ENCODE measurements around the gene JAKMIP1.
"Not testable (repeated sequence)": the region's sequence is repeated elsewhere in the genome, so short reads cannot be mapped to it uniquely, and the experiment has no call there.

JAKMIP1 gene

GRCh38 chr4:6020613-6021012 lies 179.7 kb downstream of the JAKMIP1 start:
- no peak for DNase-seq

DNA sequence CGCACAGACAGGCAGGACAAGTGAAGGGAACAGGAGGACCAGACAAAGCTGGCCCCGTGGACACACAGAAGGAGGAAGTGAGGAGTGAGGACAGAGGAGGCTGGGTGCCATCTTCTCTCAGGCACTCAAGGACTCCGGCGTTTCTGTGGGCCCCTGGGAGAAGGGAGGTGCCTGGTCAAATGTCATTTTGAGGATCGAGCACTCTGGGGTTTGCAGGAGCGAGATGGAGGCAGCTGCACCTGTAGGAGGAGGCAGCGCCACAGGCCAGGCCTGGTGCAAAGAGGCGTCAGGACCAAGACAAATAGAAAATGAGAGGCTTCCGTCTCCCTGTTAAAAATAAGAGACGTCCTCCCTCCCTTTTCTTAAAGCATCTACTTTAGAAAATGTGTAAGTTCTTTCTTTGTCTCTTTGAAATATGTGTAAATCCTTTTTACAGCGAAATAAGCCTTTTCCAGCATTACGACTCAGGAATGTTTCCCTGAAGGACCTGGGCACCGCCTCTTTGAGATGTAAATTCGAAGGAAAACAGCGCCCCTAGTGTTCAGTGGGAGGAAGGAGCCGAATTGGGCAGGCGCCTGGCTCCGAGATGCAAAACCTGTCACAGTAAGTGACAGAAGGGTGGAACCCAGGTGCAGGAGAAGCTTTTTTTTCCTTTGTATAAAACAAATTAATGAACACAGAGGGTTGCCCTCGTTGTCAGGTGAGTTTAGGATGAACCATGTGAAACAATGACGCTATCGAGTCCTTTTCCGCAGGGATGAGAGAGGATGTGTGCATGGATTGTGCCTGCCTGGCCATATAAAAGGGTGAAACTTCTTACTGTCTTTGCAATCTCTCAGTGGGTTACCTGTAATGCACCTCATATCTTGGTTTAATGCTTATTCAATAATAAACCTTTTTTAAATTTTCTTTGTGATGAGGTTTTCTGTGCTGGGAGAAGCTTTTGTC lies 180.8 kb downstream of the JAKMIP1 start:
- peak in 28 of 51 donors; percentile 2 to 68 (median 25) for DNase-seq

DNA sequence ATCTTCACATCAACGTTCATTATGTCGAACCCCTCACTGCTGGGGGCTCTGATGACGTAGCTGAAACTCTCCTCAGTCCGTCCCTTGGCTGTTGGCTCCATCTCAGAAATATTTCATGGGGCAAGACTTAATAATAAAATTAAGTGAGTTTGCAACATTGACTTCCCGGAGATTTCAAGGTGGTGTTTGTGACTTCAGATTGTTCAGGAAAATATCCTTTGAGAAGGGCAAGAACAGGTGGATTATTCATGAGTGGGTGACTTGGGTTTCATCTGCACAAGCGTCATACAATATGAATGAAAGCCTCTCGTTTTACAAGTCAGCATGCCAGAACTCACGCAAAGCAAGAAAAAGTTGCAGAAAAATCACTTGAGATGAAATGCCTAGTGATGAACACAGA lies 182.0 kb downstream of the JAKMIP1 start, which contains the start of gene C4orf50:
TSS of gene C4orf50 (minus strand) at position 101 of the 400 bp plus-strand sequence.
- no peak for DNase-seq

- peak in 2 of 51 donors; percentile 49 to 55 for DNase-seq
These were observed 182.5 kb downstream of the JAKMIP1 start for GRCh38 chr4:6017800-6018199.

- no peak for DNase-seq
These were observed 183.3 kb downstream of the JAKMIP1 start for GRCh38 chr4:6017030-6017429.

GRCh38 chr4:6013564-6013963 lies 186.8 kb downstream of the JAKMIP1 start:
- DNase-seq: no peak

GRCh38 chr4:6012200-6012599 lies 188.1 kb downstream of the JAKMIP1 start:
- DNase-seq: no peak

- DNase-seq: peak in 20 of 51 donors; percentile 13 to 47 (median 24)
These were observed 188.7 kb downstream of the JAKMIP1 start for GRCh38 chr4:6011686-6012085.

- no peak for DNase-seq
These were observed 189.1 kb downstream of the JAKMIP1 start for GRCh38 chr4:6011271-6011671.

DNA sequence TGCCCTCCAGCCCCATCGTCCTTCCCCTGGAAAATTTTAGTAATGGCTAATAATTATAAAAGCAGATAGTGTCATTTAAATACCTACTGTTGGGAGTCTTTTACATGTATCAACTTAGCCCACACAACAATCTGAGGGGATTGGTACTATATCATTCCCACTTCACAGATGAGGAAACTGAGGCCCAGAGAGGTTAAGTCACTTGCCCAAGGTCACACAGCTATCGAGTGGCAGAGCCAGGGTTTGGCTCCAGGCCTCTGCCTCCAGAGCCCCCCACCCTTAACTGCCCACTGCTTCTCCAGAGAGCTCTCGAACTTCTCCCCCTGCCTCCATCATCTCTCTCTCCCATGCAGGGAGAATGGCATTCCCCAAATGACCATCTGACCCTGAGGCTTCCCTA lies 189.6 kb downstream of the JAKMIP1 start:
- no peak for DNase-seq

- no peak for DNase-seq
These were observed 190.9 kb downstream of the JAKMIP1 start for GRCh38 chr4:6009452-6009851.

DNA sequence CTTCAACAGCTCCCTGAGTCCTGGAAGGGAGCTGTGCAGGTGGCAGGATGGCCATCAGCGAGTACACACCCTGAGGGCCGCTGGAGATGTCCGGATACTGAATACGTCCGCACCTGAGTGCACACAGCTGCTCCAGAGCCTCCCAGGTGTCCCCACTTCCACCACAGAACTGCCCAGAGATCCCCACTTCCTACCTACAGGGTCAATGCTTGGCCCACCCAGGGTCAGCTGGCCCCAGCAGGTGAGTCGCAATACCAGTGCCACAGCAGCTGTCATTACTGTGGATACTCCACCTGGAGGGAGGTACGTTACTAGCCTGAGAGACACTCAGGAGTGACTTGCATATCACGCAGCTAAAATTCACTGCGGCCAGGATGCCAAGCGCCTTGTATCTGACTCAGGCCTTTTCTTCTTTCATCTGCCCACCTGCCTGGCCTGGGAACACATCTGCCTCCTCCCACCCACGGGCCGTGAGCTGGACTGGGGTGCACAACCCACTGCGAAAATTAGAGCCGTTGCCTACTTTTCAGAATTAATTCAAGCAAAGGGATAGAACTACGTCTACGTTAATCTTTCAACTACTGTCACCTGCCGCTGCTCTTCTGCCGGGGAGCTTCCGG lies 191.5 kb downstream of the JAKMIP1 start:
- peak in 1 of 51 donors; percentile 27 for DNase-seq

- no peak for DNase-seq
These were observed 192.2 kb downstream of the JAKMIP1 start for GRCh38 chr4:6008092-6008551.

GRCh38 chr4:6005175-6005574 lies 195.2 kb downstream of the JAKMIP1 start:
- no peak for DNase-seq

DNA sequence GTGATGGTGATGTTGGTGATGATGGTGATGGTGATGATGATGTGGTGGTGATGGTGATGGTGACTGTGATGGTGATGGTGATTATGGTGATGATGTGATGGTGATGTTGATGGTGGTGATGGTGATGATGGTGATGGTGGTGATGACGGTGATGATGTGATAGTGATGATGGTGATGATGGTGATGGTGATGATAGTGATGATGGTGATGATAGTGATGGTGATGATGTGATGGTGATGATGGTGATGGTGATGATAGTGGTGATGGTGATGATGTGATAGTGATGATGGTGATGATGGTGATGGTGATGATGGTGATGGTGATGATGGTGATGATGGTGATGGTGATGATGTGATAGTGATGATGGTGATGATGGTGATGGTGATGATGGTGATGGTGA lies 196.9 kb downstream of the JAKMIP1 start:
- not testable (repeated sequence) for DNase-seq

DNA sequence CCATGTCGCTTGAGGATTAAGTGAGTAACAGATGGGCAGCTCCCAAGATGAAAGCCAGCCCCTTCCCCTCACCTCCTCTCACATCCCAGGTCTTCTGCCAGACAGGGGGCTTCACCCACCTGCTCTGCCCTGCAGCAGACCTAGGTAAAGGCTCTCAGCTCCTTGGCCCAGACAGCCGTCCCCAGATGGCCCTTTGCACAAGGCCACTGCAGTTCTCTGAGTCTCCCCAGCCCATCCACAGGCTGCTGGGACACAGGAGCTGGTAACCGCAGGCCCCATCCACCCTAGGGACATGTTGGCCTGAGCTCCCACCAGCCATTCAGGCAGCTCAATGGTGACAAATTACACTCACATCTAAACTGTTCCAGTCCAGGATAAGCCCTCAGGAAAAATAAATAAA lies 197.4 kb downstream of the JAKMIP1 start:
- DNase-seq: no peak

GRCh38 chr4:6002492-6002833 lies 197.9 kb downstream of the JAKMIP1 start:
- no peak for DNase-seq

- no peak for DNase-seq
These were observed 198.5 kb downstream of the JAKMIP1 start for GRCh38 chr4:6001680-6002491.

- DNase-seq: no peak
These were observed 200.5 kb downstream of the JAKMIP1 start for GRCh38 chr4:5999830-6000365.

DNA sequence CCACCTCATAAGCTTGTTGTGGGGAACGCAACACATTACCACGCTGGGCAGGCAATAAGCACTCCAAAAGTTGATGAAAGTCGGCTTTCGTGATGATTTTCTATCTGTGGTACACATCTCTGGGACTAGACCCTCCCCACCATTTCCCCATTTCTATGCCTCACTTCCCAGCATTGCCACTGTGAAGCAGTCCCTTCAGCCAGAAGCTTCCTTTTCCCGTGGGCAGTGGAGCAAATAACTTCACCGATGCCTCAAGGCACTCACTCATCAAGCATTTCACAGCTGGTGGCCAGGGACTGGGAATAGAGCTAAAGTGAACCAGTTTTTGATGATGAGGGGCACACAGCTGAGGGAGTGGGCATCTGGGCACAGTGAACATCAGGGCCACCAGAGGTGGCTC lies 201.0 kb downstream of the JAKMIP1 start:
- no peak for DNase-seq

GRCh38 chr4:5998333-5998936 lies 201.9 kb downstream of the JAKMIP1 start:
- DNase-seq: peak in 41 of 51 donors; percentile 7 to 77 (median 48)
